Karpas-422 (cell line): ENCODE data around the gene ABHD2. TPM values are rescaled to one million over a fixed set of nuclear protein-coding genes. Genes with fewer than 3 reads are reported as not detected.

ENCODE experiments used
- DNase-seq: peaks from one replicate; pipeline ENCODE4 v3.0.0-alpha.2; 2015
- H2AFZ ChIP-seq: fragments of 200-600 bp; sonication (generic); 2 replicates; pipeline ENCODE4 v1.6.1; 2014; ENCODE audit warnings: antibody characterized with exemption, low read length, mixed read lengths
- H3K27ac ChIP-seq: fragments of 200-600 bp; sonication (generic); 2 replicates; pipeline ENCODE4 v1.5.1; 2014; ENCODE audit warnings: mild to moderate bottlenecking, low read length, moderate library complexity
- H3K27me3 ChIP-seq: fragments of 200-600 bp; sonication (generic); 2 replicates; pipeline ENCODE4 v1.6.1; 2014; ENCODE audit warnings: low read length, mixed read lengths
- H3K36me3 ChIP-seq: fragments of 200-600 bp; sonication (generic); 2 replicates; pipeline ENCODE4 v1.6.1; 2014; ENCODE audit warnings: low read length, mixed read lengths; ENCODE audit not compliant: insufficient read depth
- H3K4me1 ChIP-seq: fragments of 200-600 bp; sonication (generic); 2 replicates; pipeline ENCODE4 v1.6.1; 2014; ENCODE audit warnings: mild to moderate bottlenecking, low read length, mixed read lengths
- H3K4me2 ChIP-seq: fragments of 200-600 bp; sonication (generic); 2 replicates; pipeline ENCODE4 v1.6.1; 2014; ENCODE audit warnings: low read length, low read depth, mild to moderate bottlenecking; ENCODE audit not compliant: poor library complexity, severe bottlenecking
- H3K4me3 ChIP-seq: fragments of 200-600 bp; sonication (generic); 2 replicates; pipeline ENCODE4 v1.5.1; 2014; ENCODE audit warnings: mild to moderate bottlenecking, antibody characterized with exemption, low read length, mixed read lengths
- H3K79me2 ChIP-seq: fragments of 200-600 bp; sonication (generic); 2 replicates; pipeline ENCODE4 v1.6.1; 2014; ENCODE audit warnings: mild to moderate bottlenecking, low read length, mixed read lengths
- H3K9ac ChIP-seq: fragments of 200-600 bp; sonication (generic); 2 replicates; pipeline ENCODE4 v1.6.0; 2014; ENCODE audit warnings: low read length
- H3K9me2 ChIP-seq: fragments of 200-600 bp; sonication (generic), shearing (Covaris generic); replicated peaks from 2 replicates; pipeline ENCODE4 v1.6.0; 2014; ENCODE audit warnings: mild to moderate bottlenecking, low read length, moderate library complexity; ENCODE audit not compliant: insufficient read depth
- H3K9me3 ChIP-seq: fragments of 300-700, 200-600 bp; sonication (generic); 2 replicates; pipeline ENCODE4 v1.6.1; 2014; ENCODE audit warnings: low read length, mixed read lengths
- H4K20me1 ChIP-seq: fragments of 200-600 bp; sonication (generic); 2 replicates; pipeline ENCODE4 v1.6.1; 2014; ENCODE audit warnings: mild to moderate bottlenecking, antibody characterized with exemption, low read length, low read depth; ENCODE audit not compliant: insufficient read depth
- total RNA-seq: library from RNA; depleted of rRNA; stranded (reverse); fragments of >200 nt; shearing (Covaris generic); gene quantifications from 2 replicates; pipeline ENCODE4 v1.2.3, GENCODE V29; 2014; ENCODE audit warnings: low replicate concordance

Gene ABHD2
- total RNA-seq, 1 experiment from 2014 or later = 43.6 TPM

GRCh38 chr15:89174476-89174875, 86.2 kb downstream of the ABHD2 start:
- no peak overlapping the region for H3K27ac ChIP-seq
- H3K9me3 ChIP-seq = no peaks in the 10 kb centered on the region
- no peak overlapping the region for H3K9ac ChIP-seq
- H3K36me3 ChIP-seq = no peaks in the 10 kb centered on the region
- H2AFZ ChIP-seq = no peak overlapping the region
- H3K4me1 ChIP-seq = no peaks in the 10 kb centered on the region
- no peak overlapping the region for H3K4me3 ChIP-seq
- H3K27me3 ChIP-seq = no peaks in the 10 kb centered on the region
- DNase-seq = no peak
- no peaks in the 10 kb centered on the region for H3K9me2 ChIP-seq
- H3K4me2 ChIP-seq = no peak overlapping the region
- no peaks in the 10 kb centered on the region for H4K20me1 ChIP-seq
- no peaks in the 10 kb centered on the region for H3K79me2 ChIP-seq

DNA sequence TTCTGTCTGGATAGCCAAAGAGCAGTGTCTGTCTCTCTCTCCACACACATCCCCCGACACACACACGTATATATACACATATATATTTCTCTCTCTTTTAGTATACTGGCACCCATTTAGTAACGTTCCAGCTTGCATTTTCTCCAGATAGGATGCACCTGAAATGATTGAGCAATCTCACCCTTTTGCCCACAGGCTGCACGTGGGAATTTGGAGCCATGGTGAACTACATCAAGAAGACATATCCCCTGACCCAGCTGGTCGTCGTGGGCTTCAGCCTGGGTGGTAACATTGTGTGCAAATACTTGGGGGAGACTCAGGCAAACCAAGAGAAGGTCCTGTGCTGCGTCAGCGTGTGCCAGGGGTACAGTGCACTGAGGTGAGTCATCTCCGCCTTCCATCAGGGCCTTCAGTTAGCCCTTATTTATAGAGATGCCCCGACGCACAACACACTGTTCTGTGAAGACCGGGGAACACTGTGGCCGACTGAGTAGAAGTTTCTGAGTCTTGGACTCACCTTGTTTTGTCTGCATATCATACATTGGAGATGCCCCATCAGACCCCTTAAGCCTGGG, 87.4 kb downstream of the ABHD2 start:
- Histone ChIP-seq H3K4me1 (no peaks in the 10 kb centered on the region), H3K4me3 (no peak overlapping the region), H3K4me2 (no peak overlapping the region), H3K27me3 (no peaks in the 10 kb centered on the region), H3K9ac (no peak overlapping the region), H3K27ac (no peak overlapping the region), H3K79me2 (no peaks in the 10 kb centered on the region), H4K20me1 (no peaks in the 10 kb centered on the region), H2AFZ (no peak overlapping the region), H3K9me3 (no peaks in the 10 kb centered on the region), H3K9me2 (no peaks in the 10 kb centered on the region), H3K36me3 (no peaks in the 10 kb centered on the region)
- no peak for DNase-seq

GRCh38 chr15:89177116-89177515, 88.9 kb downstream of the ABHD2 start:
- H3K9ac ChIP-seq = no peak overlapping the region
- H3K36me3 ChIP-seq = no peaks in the 10 kb centered on the region
- no peak overlapping the region for H2AFZ ChIP-seq
- no peak overlapping the region for H3K4me2 ChIP-seq
- H3K27me3 ChIP-seq = no peaks in the 10 kb centered on the region
- no peaks in the 10 kb centered on the region for H4K20me1 ChIP-seq
- H3K27ac ChIP-seq = no peak overlapping the region
- H3K4me1 ChIP-seq = no peaks in the 10 kb centered on the region
- H3K9me2 ChIP-seq = no peaks in the 10 kb centered on the region
- no peaks in the 10 kb centered on the region for H3K79me2 ChIP-seq
- DNase-seq = no peak
- no peak overlapping the region for H3K4me3 ChIP-seq
- no peaks in the 10 kb centered on the region for H3K9me3 ChIP-seq

DNA sequence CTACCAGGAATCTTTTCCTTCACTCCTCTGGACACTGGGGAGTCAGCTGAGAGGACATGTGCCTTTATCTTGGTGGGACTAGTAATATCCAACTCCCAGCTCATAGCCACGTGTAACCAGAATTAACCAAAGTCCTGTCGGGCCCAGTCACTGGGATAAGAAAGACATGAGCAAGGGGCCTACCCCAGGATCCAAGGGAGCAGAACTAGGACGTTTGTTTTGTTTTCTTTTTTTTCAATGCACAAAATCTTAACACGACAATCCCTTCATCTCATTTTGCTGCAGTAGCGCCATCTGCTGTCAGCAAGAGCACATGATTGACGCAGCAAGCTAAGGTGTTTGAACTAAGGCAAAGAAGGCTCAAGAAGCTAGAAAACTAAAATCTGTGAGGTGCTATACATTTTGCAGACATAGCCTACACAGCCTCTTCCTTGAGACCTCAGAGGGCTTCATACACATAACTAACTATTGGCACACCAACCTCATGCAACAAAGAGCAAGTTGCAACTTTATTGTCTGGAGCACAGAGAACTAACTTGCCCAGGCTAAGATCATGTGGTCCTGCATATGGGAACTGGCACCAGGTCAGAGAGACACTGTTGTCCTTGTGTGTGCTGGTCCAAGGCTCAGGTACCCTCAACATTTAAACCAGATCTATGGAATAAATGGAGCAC, 89.5 kb downstream of the ABHD2 start:
- peak; percentile 89 for DNase-seq
- Histone ChIP-seq H3K4me3 (no peak overlapping the region), H3K27me3 (no peaks in the 10 kb centered on the region), H3K4me2 (no peak overlapping the region), H3K4me1 (no peaks in the 10 kb centered on the region), H3K27ac (no peak overlapping the region), H3K9ac (no peak overlapping the region), H3K9me3 (no peaks in the 10 kb centered on the region), H3K9me2 (no peaks in the 10 kb centered on the region), H4K20me1 (no peaks in the 10 kb centered on the region), H3K36me3 (no peaks in the 10 kb centered on the region), H3K79me2 (no peaks in the 10 kb centered on the region), H2AFZ (no peak overlapping the region)

- H3K79me2 ChIP-seq = no peaks in the 10 kb centered on the region
- no peak overlapping the region for H3K9ac ChIP-seq
- H3K9me2 ChIP-seq = no peaks in the 10 kb centered on the region
- no peaks in the 10 kb centered on the region for H3K4me1 ChIP-seq
- H3K4me2 ChIP-seq = no peak overlapping the region
- H4K20me1 ChIP-seq = no peaks in the 10 kb centered on the region
- no peak overlapping the region for H3K4me3 ChIP-seq
- no peaks in the 10 kb centered on the region for H3K9me3 ChIP-seq
- no peak for DNase-seq
- no peaks in the 10 kb centered on the region for H3K27me3 ChIP-seq
- no peaks in the 10 kb centered on the region for H3K36me3 ChIP-seq
- H2AFZ ChIP-seq = no peak overlapping the region
- no peak overlapping the region for H3K27ac ChIP-seq
These were observed 90.2 kb downstream of the ABHD2 start for GRCh38 chr15:89178307-89178977.

GRCh38 chr15:89179966-89180875, 92.0 kb downstream of the ABHD2 start:
- H2AFZ ChIP-seq = no peak overlapping the region
- no peaks in the 10 kb centered on the region for H4K20me1 ChIP-seq
- no peaks in the 10 kb centered on the region for H3K27me3 ChIP-seq
- H3K27ac ChIP-seq = no peak overlapping the region
- H3K4me2 ChIP-seq = no peak overlapping the region
- no peak for DNase-seq
- H3K9me3 ChIP-seq = no peaks in the 10 kb centered on the region
- no peaks in the 10 kb centered on the region for H3K36me3 ChIP-seq
- H3K9ac ChIP-seq = no peak overlapping the region
- no peak overlapping the region for H3K4me3 ChIP-seq
- no peaks in the 10 kb centered on the region for H3K4me1 ChIP-seq
- H3K9me2 ChIP-seq = no peaks in the 10 kb centered on the region
- H3K79me2 ChIP-seq = no peaks in the 10 kb centered on the region

- Histone ChIP-seq H3K9me2 (no peaks in the 10 kb centered on the region), H3K4me2 (no peak overlapping the region), H3K36me3 (no peaks in the 10 kb centered on the region), H3K9ac (no peak overlapping the region), H3K79me2 (no peaks in the 10 kb centered on the region), H3K4me3 (no peak overlapping the region), H3K4me1 (no peaks in the 10 kb centered on the region), H2AFZ (no peak overlapping the region), H4K20me1 (no peaks in the 10 kb centered on the region), H3K27ac (no peak overlapping the region), H3K27me3 (no peaks in the 10 kb centered on the region), H3K9me3 (no peaks in the 10 kb centered on the region)
- no peak for DNase-seq
These were observed 96.1 kb downstream of the ABHD2 start for GRCh38 chr15:89184357-89184756.
